IMR-90 (cell line): ENCODE results near the gene SLC1A5. TPM values are rescaled to one million over a fixed set of nuclear protein-coding genes. Genes with fewer than 3 reads are reported as not detected.
A peak's percentile ranks its signal among the peaks of the same experiment; 100 is the strongest.

Experiments used
- ATAC-seq: fragments of 200-7000 bp; cut with Tn5 transposase; 2 replicates; pipeline ENCODE4 v1.9.1; 2020; ENCODE audit warnings: low read depth, mild to moderate bottlenecking, moderate library complexity
- BruUV-seq: library from RNA; stranded (reverse); fragments of 400-500 nt; replicated peaks from 2 replicates; lab custom pipeline; 2021; lab: Mats Ljungman, UMichigan
- CTCF ChIA-PET: fragments of 300-600 bp; formaldehyde crosslinking; extraction: SDS; loops from one replicate; lab custom pipeline; 2021; ENCODE audit warnings: antibody characterized with exemption; lab: Yijun Ruan, JAX
- POLR2A ChIA-PET: fragments of 300-600 bp; sonication (Branson Sonifier 250); formaldehyde crosslinking; loops from one replicate; lab custom pipeline; 2022; ENCODE audit warnings: antibody characterized with exemption; ENCODE audit not compliant: unreplicated experiment; lab: Charles Lee
- DNase-seq: peaks from one replicate; pipeline ENCODE4 v3.0.0; 2013
- H2AFZ ChIP-seq: replicated peaks from 2 replicates; pipeline ENCODE3; 2013; ENCODE audit warnings: low read length, mild to moderate bottlenecking; ENCODE audit not compliant: poor library complexity
- H2AK5ac ChIP-seq: 2 replicates; pipeline ENCODE4 v1.6.1; 2013; ENCODE audit warnings: low read depth, low read length, inconsistent platforms
- H2AK9ac ChIP-seq: replicated peaks from 2 replicates; pipeline ENCODE3; 2013; ENCODE audit warnings: mild to moderate bottlenecking, low read depth, low read length, moderate library complexity; ENCODE audit not compliant: poor library complexity
- H2BK120ac ChIP-seq: 2 replicates; pipeline ENCODE4 v1.6.1; 2013; ENCODE audit warnings: low read depth, low read length, inconsistent platforms
- H2BK15ac ChIP-seq: 3 replicates; pipeline ENCODE4 v1.6.1; 2013; ENCODE audit warnings: low read depth, low read length, inconsistent platforms
- H2BK20ac ChIP-seq: 2 replicates; pipeline ENCODE4 v1.6.1; 2013; ENCODE audit warnings: low read depth, mild to moderate bottlenecking, inconsistent platforms, low read length, moderate library complexity
- H2BK5ac ChIP-seq: 2 replicates; pipeline ENCODE4 v1.6.1; 2013; ENCODE audit warnings: mild to moderate bottlenecking, low read depth, low read length, inconsistent platforms; ENCODE audit not compliant: poor library complexity, severe bottlenecking
- H3K14ac ChIP-seq: replicated peaks from 2 replicates; pipeline ENCODE4 v1.6.1; 2013; ENCODE audit warnings: low read depth, low read length, inconsistent platforms
- H3K18ac ChIP-seq: 2 replicates; pipeline ENCODE4 v1.6.1; 2013; ENCODE audit warnings: low read depth, low read length, control low read depth
- H3K23ac ChIP-seq: 2 replicates; pipeline ENCODE4 v1.6.1; 2013; ENCODE audit warnings: low read depth, low read length, inconsistent platforms
- H3K27ac ChIP-seq: 2 replicates; pipeline ENCODE4 v1.5.1; 2013; ENCODE audit warnings: mild to moderate bottlenecking, control low read depth, low read length; ENCODE audit not compliant: insufficient read depth
- H3K27me3 ChIP-seq: 2 replicates; pipeline ENCODE4 v1.6.1; 2013; ENCODE audit warnings: low read length; ENCODE audit not compliant: control insufficient read depth, insufficient read depth
- H3K36me3 ChIP-seq: 2 replicates; pipeline ENCODE4 v1.6.1; 2013; ENCODE audit warnings: low read length, mixed read lengths; ENCODE audit not compliant: control insufficient read depth, insufficient read depth
- H3K4ac ChIP-seq: 2 replicates; pipeline ENCODE4 v1.6.1; 2013; ENCODE audit warnings: low read depth, low read length, inconsistent platforms
- H3K4me1 ChIP-seq: 2 replicates; pipeline ENCODE4 v1.6.1; 2013; ENCODE audit warnings: low read length, mixed read lengths; ENCODE audit not compliant: control insufficient read depth, insufficient read depth
- H3K4me2 ChIP-seq: 2 replicates; pipeline ENCODE4 v1.6.1; 2013; ENCODE audit warnings: low read depth, mild to moderate bottlenecking, control low read depth, low read length, moderate library complexity
- H3K4me3 ChIP-seq: 2 replicates; pipeline ENCODE4 v1.5.1; 2013; ENCODE audit warnings: low read depth, mild to moderate bottlenecking, control low read depth, low read length, moderate library complexity; ENCODE audit not compliant: insufficient read depth
- H3K56ac ChIP-seq: 2 replicates; pipeline ENCODE4 v1.6.1; 2013; ENCODE audit warnings: low read length, inconsistent platforms; ENCODE audit not compliant: insufficient read depth; ENCODE audit errors: extremely low read depth
- H3K79me1 ChIP-seq, 2 experiments: 2 replicates each; pipeline ENCODE4 v1.6.1; 2013; ENCODE audit warnings: low read length in 2 of 2, inconsistent platforms in 1 of 2, low read depth in 1 of 2
- H3K9ac ChIP-seq: 2 replicates; pipeline ENCODE4 v1.6.1; 2013; ENCODE audit warnings: low read depth, low read length, control low read depth
- H3K9me1 ChIP-seq: 2 replicates; pipeline ENCODE4 v1.6.1; 2013; ENCODE audit warnings: low read length, inconsistent platforms; ENCODE audit not compliant: insufficient read depth
- H3K9me3 ChIP-seq: 2 replicates; pipeline ENCODE4 v1.6.1; 2013; ENCODE audit warnings: low read length; ENCODE audit not compliant: control insufficient read depth, insufficient read depth
- H4K20me1 ChIP-seq: 2 replicates; pipeline ENCODE4 v1.6.1; 2013; ENCODE audit warnings: low read length, inconsistent platforms; ENCODE audit not compliant: insufficient read depth
- H4K5ac ChIP-seq: 2 replicates; pipeline ENCODE4 v1.6.1; 2013; ENCODE audit warnings: mild to moderate bottlenecking, low read depth, low read length, control low read depth
- H4K8ac ChIP-seq, 2 experiments: 2 replicates each; pipeline ENCODE4 v1.6.1; 2013; ENCODE audit warnings: low read depth in 2 of 2, low read length in 2 of 2, control low read depth in 1 of 2, inconsistent platforms in 1 of 2
- H4K91ac ChIP-seq: 2 replicates; pipeline ENCODE4 v1.6.1; 2013; ENCODE audit warnings: low read depth, low read length, inconsistent platforms; ENCODE audit not compliant: insufficient read depth
- CEBPB ChIP-seq: IDR thresholded peaks from 2 replicates; pipeline ENCODE4 v1.6.1; 2012; ENCODE audit warnings: low read depth, low read length, improper control_type of control experiment
- ELK1 ChIP-seq: fragments of 150-350 bp; IDR thresholded peaks from 2 replicates; pipeline ENCODE4 v1.6.1; 2016; ENCODE audit warnings: low read depth, mild to moderate bottlenecking, low read length, moderate library complexity, borderline replicate concordance
- MAFK ChIP-seq: IDR thresholded peaks from 2 replicates; pipeline ENCODE4 v1.6.1; 2012; ENCODE audit warnings: low read depth, low read length, improper control_type of control experiment
- POLR2A ChIP-seq: IDR thresholded peaks from 2 replicates; pipeline ENCODE4 v1.6.1; 2012; ENCODE audit warnings: mild to moderate bottlenecking, low read depth, low read length
- RAD21 ChIP-seq: IDR thresholded peaks from 2 replicates; pipeline ENCODE4 v1.6.1; 2012; ENCODE audit warnings: low read length, improper control_type of control experiment
- RCOR1 ChIP-seq: IDR thresholded peaks from 2 replicates; pipeline ENCODE4 v1.6.1; 2012; ENCODE audit warnings: mild to moderate bottlenecking, low read length, improper control_type of control experiment; ENCODE audit not compliant: insufficient replicate concordance
- RFX5 ChIP-seq: IDR thresholded peaks from 2 replicates; pipeline ENCODE4 v1.8.0; 2012; ENCODE audit warnings: low read depth, mild to moderate bottlenecking, low read length, moderate library complexity
- USF2 ChIP-seq: fragments of 150-350 bp; IDR thresholded peaks from 2 replicates; pipeline ENCODE4 v1.6.1; 2017; ENCODE audit warnings: mild to moderate bottlenecking, antibody characterized with exemption, low read length, low read depth
- WGBS, 2 experiments: methylation state at CpG; one replicate each; pipeline versions ENCODE4 v1.1.5 to v1.1.7; 2013; ENCODE audit warnings: missing lambda C conversion rate in 2 of 2; ENCODE audit not compliant: insufficient read length in 1 of 2; ENCODE audit errors: extremely low coverage in 2 of 2; 5-methylcytosine and 5-hydroxymethylcytosine counted together
- dilution Hi-C: fragments of 300-500 bp; cut with HindIII; formaldehyde crosslinking; loops from one replicate; pipeline ENCODE4 v1.14.3; 2018; ENCODE audit warnings: low sequenced_read_pairs; ENCODE audit not compliant: unreplicated experiment
- in situ Hi-C: fragments of 300-500 bp; cut with MboI; formaldehyde crosslinking; loops from 3 replicates; pipeline ENCODE4 v1.14.3; 2019; ENCODE audit warnings: low sequenced_read_pairs, inconsistent platforms, mixed read lengths
- intact Hi-C: fragments of 100-400 bp; cut with micrococcal nuclease; formaldehyde crosslinking; loops from 2 replicates; pipeline ENCODE4 v1.10.0; 2022
- polyA plus RNA-seq, 3 experiments: library from polyadenylated mRNA; depleted of rRNA; stranded (reverse); fragments of >200 nt; gene quantifications; 2 replicates each; pipeline ENCODE4 v1.2.3, GENCODE V29; 2012; ENCODE audit warnings: low replicate concordance in 1 of 3
- total RNA-seq: library from RNA; depleted of rRNA; stranded (reverse); fragments of >200 nt; gene quantifications from 2 replicates; pipeline ENCODE4 v1.2.3, GENCODE V29; 2012

SLC1A5 gene
- total and polyA plus RNA-seq, 2 of the 4 experiments (the other 2 are of a cell fraction) = 142 to 171 TPM

GRCh38 chr19:46728208-46728607, 60.2 kb downstream of the SLC1A5 start:
- no peak overlapping the region for H3K56ac ChIP-seq
- no peaks in the 10 kb centered on the region for H3K27me3 ChIP-seq
- intact Hi-C loops = no loop called here
- peaks cover 14% of the 10 kb centered on the region for H3K4me1 ChIP-seq
- 82% methylated on average over 6 of the region's 14 CpGs; no CpG with 5 or more reads in 1 of the 2 experiments for WGBS, 2 experiments
- TF ChIP-seq USF2 = no peak
- no peak for TF ChIP-seq RFX5
- TF ChIP-seq CEBPB = no peak
- TF ChIP-seq POLR2A = no peak
- TF ChIP-seq RAD21 = no peak
- TF ChIP-seq MAFK = no peak
- no peak for TF ChIP-seq RCOR1
- no peak for TF ChIP-seq ELK1
- H2AFZ ChIP-seq = no peak overlapping the region
- H3K79me1 ChIP-seq = peaks cover 32 to 79% of the 10 kb centered on the region in 2 experiments
- no peak overlapping the region for H3K14ac ChIP-seq
- no peak overlapping the region for H4K91ac ChIP-seq
- ChIA-PET CTCF (interaction anchor here (1.8 kb wide), 1 partner anchor 13 kb away, joined by 8 read pairs; no protein-coding TSS in a partner anchor), POLR2A (no interaction called here)
- H3K27ac ChIP-seq = no peak overlapping the region
- no peak overlapping the region for H2BK120ac ChIP-seq
- H3K9me1 ChIP-seq = peaks cover 17% of the 10 kb centered on the region; the same call in 1 of the 2 replicates
- no peak overlapping the region for H3K9ac ChIP-seq
- peaks cover 65% of the 10 kb centered on the region for H4K20me1 ChIP-seq
- no peak overlapping the region for H4K5ac ChIP-seq
- no peak overlapping the region for H3K18ac ChIP-seq
- H2AK5ac ChIP-seq = no peak overlapping the region
- H4K8ac ChIP-seq = no peak overlapping the region
- in situ Hi-C loops = no loop called here
- no peaks in the 10 kb centered on the region for H3K9me3 ChIP-seq
- H2BK20ac ChIP-seq = no peak overlapping the region
- H3K4me2 ChIP-seq = no peak overlapping the region
- dilution Hi-C loops = no loop called here
- DNase-seq = no peak
- H3K4ac ChIP-seq = no peak overlapping the region
- no peak overlapping the region for H2BK15ac ChIP-seq
- H3K4me3 ChIP-seq = no peak overlapping the region
- peaks cover 83% of the 10 kb centered on the region for H3K36me3 ChIP-seq
- no peak overlapping the region for H3K23ac ChIP-seq
- H2BK5ac ChIP-seq = no peak overlapping the region
- peak overlapping the region; percentile 43 for H2AK9ac ChIP-seq
- ATAC-seq = no peak
- no TSS peak for BruUV-seq
